ENCODE results near the gene PIK3C2B. TPM values are rescaled to one million over a fixed set of nuclear protein-coding genes. Genes with fewer than 3 reads are reported as not detected.
"Not testable (repeated sequence)": the region's sequence is repeated elsewhere in the genome, so short reads cannot be mapped to it uniquely, and the experiment has no call there.

PIK3C2B gene
- total RNA-seq, 1 experiment from 2014 or later, result 52.4 TPM

DNA sequence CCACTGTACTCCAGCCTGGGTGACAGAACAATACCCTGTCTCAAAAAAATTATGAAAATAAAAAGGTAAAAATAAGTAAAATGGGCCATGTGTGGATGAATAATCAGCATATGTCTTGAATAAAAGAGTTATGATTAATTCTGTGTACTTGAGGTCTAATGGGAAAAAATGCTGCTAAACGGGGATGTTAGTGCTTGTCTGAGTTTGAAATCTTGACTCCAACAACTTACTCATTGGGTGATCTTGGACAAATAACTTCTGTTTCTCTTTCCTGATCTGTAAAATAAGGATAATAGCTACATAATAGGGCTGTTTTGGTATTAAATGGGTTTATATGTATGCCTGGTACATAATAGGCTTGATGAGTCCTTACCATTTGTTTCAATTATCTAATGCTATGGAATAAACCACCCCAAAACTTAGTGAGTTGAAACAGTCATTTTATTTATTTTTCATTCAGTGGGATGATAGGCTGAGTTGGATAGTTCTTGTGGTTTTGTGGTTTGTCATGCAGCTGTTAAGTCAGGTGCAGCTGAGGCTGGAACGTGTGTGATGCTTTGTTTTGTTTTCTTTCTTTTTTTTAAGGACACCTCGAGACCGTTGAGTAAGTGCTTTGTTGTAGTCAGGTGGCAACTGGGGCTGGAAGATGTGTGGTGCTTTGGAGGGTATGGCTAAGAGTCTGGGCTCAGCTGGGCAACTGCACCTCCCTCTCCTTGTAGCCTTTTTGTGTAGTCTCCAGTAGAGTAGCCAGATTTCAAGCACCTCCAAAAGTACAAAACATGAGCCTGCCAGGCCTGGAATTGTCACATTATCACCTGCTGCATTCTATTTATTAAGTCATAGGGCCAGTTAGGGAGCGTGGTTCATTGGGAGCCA lies 26.5 kb upstream of the PIK3C2B start:
- Histone ChIP-seq H4K20me1 (ENCODE audit: insufficient read depth) (no peaks in the 10 kb centered on the region), H3K27me3 (ENCODE audit: insufficient read depth, low read depth) (no peaks in the 10 kb centered on the region), H3K4me3 (no peak overlapping the region), H2AFZ (no peak overlapping the region), H3F3A (ENCODE audit: insufficient read depth, low read depth) (peaks cover 21% of the 10 kb centered on the region; the same call in 1 of the 2 replicates), H3K9me3 (ENCODE audit: insufficient read depth, low read depth) (peaks cover 22% of the 10 kb centered on the region), H3K9me2 (ENCODE audit: insufficient read depth) (no peaks in the 10 kb centered on the region), H3K36me3 (ENCODE audit: low read depth) (peaks cover 63% of the 10 kb centered on the region), H3K79me2 (ENCODE audit: low read depth) (peaks cover 82% of the 10 kb centered on the region), H3K4me1 (replicated peaks; ENCODE audit: insufficient read depth) (peaks cover 7% of the 10 kb centered on the region), H3K4me2 (no peak overlapping the region), H3K27ac (no peak overlapping the region)
- intact Hi-C loops (cut with micrococcal nuclease; ENCODE audit: unreplicated experiment), result no loop called here
- CTCF ChIA-PET, result no interaction called here
- no peak for DNase-seq
- POLR2A ChIA-PET (ENCODE audit: unreplicated experiment), result no interaction called here
- TF ChIP-seq, protein P1, sequence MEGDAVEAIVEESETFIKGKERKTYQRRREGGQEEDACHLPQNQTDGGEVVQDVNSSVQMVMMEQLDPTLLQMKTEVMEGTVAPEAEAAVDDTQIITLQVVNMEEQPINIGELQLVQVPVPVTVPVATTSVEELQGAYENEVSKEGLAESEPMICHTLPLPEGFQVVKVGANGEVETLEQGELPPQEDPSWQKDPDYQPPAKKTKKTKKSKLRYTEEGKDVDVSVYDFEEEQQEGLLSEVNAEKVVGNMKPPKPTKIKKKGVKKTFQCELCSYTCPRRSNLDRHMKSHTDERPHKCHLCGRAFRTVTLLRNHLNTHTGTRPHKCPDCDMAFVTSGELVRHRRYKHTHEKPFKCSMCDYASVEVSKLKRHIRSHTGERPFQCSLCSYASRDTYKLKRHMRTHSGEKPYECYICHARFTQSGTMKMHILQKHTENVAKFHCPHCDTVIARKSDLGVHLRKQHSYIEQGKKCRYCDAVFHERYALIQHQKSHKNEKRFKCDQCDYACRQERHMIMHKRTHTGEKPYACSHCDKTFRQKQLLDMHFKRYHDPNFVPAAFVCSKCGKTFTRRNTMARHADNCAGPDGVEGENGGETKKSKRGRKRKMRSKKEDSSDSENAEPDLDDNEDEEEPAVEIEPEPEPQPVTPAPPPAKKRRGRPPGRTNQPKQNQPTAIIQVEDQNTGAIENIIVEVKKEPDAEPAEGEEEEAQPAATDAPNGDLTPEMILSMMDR (conservative IDR thresholded peaks at IDR 0.05), result no peak
- TF ChIP-seq EZH2 (IDR thresholded peaks at IDR 0.05; ENCODE audit: low read depth), result no peak
- no TSS peak for BruUV-seq (replicated peaks)

GRCh38 chr1:204517382-204517781 lies 22.8 kb upstream of the PIK3C2B start:
- POLR2A ChIA-PET (ENCODE audit: unreplicated experiment), result interaction anchor here (0.6 kb wide), 1 partner anchor 136 kb away, joined by 3 read pairs; no protein-coding TSS in a partner anchor

GRCh38 chr1:204516180-204516879 lies 21.7 kb upstream of the PIK3C2B start, which contains the start of gene MDM4:
Gene MDM4, plus strand, starts transcription at chr1:204516406. Its CDS starts 9,113 bp downstream, at chr1:204525519.
- H3K36me3 ChIP-seq (ENCODE audit: low read depth), result peaks cover 26% of the 10 kb centered on the region
- BruUV-seq (replicated peaks), result no TSS peak
- CTCF ChIA-PET, result interaction anchor here (0.6 to 1.3 kb wide), 6 partner anchors 13 to 808 kb away, joined by 3 to 14 read pairs (median 4); no protein-coding TSS in a partner anchor
- H3F3A ChIP-seq (ENCODE audit: insufficient read depth, low read depth), result peaks cover 22% of the 10 kb centered on the region; the same call in 1 of the 2 replicates
- peaks cover 48% of the 10 kb centered on the region for H3K79me2 ChIP-seq (ENCODE audit: low read depth)
- H3K9me3 ChIP-seq (ENCODE audit: insufficient read depth, low read depth), result peaks cover 4% of the 10 kb centered on the region
- peaks cover 11% of the 10 kb centered on the region for H3K4me1 ChIP-seq (replicated peaks; ENCODE audit: insufficient read depth)
- no peaks in the 10 kb centered on the region for H3K9me2 ChIP-seq (ENCODE audit: insufficient read depth)
- H3K4me2 ChIP-seq, result peak within 1 kb of the TSS; percentile 76
- TF ChIP-seq, protein P1 (conservative IDR thresholded peaks at IDR 0.05), result no peak
- TF ChIP-seq EZH2 (IDR thresholded peaks at IDR 0.05; ENCODE audit: low read depth), result no peak
- no peaks in the 10 kb centered on the region for H3K27me3 ChIP-seq (ENCODE audit: insufficient read depth, low read depth)
- H3K27ac ChIP-seq, result peak within 1 kb of the TSS; percentile 94
- intact Hi-C loops (cut with micrococcal nuclease; ENCODE audit: unreplicated experiment), result loop anchor here (1.0 kb wide), 2 partner anchors 9 to 606 kb away; no protein-coding TSS in a partner anchor
- DNase-seq, result peak; percentile 90 to 93
- peak within 1 kb of the TSS; percentile 90 for H2AFZ ChIP-seq
- no peaks in the 10 kb centered on the region for H4K20me1 ChIP-seq (ENCODE audit: insufficient read depth)
- POLR2A ChIA-PET (ENCODE audit: unreplicated experiment), result interaction anchor here (0.5 to 1.4 kb wide), 14 partner anchors 9 to 1557 kb away, joined by 3 to 36 read pairs (median 4); no protein-coding TSS in a partner anchor
- peak within 1 kb of the TSS; percentile 70 for H3K4me3 ChIP-seq

More at GRCh38 chr1:204517382-204517781, 22.8 kb upstream of the PIK3C2B start:
- Histone ChIP-seq H3F3A (ENCODE audit: insufficient read depth, low read depth) (peaks cover 22% of the 10 kb centered on the region; the same call in 1 of the 2 replicates), H3K27ac (peak overlapping the region; percentile 94), H3K4me1 (replicated peaks; ENCODE audit: insufficient read depth) (peaks cover 11% of the 10 kb centered on the region), H3K36me3 (ENCODE audit: low read depth) (peaks cover 34% of the 10 kb centered on the region), H3K79me2 (ENCODE audit: low read depth) (peaks cover 59% of the 10 kb centered on the region), H3K4me3 (peak overlapping the region; percentile 70), H3K4me2 (peak overlapping the region; percentile 76)
- CTCF ChIA-PET; intact Hi-C loops (cut with micrococcal nuclease; ENCODE audit: unreplicated experiment); H4K20me1 ChIP-seq (ENCODE audit: insufficient read depth); H3K9me2 ChIP-seq (ENCODE audit: insufficient read depth); BruUV-seq (replicated peaks); DNase-seq; H3K27me3 ChIP-seq (ENCODE audit: insufficient read depth, low read depth); H3K9me3 ChIP-seq (ENCODE audit: insufficient read depth, low read depth); H2AFZ ChIP-seq: not testable (repeated sequence)

Measured in PC-9 (cell line).